ENCODE measurements around the gene CACNA2D4.
"Not testable (repeated sequence)": the region's sequence is repeated elsewhere in the genome, so short reads cannot be mapped to it uniquely, and the experiment has no call there.

- TF ChIP-seq, protein P1, sequence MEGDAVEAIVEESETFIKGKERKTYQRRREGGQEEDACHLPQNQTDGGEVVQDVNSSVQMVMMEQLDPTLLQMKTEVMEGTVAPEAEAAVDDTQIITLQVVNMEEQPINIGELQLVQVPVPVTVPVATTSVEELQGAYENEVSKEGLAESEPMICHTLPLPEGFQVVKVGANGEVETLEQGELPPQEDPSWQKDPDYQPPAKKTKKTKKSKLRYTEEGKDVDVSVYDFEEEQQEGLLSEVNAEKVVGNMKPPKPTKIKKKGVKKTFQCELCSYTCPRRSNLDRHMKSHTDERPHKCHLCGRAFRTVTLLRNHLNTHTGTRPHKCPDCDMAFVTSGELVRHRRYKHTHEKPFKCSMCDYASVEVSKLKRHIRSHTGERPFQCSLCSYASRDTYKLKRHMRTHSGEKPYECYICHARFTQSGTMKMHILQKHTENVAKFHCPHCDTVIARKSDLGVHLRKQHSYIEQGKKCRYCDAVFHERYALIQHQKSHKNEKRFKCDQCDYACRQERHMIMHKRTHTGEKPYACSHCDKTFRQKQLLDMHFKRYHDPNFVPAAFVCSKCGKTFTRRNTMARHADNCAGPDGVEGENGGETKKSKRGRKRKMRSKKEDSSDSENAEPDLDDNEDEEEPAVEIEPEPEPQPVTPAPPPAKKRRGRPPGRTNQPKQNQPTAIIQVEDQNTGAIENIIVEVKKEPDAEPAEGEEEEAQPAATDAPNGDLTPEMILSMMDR (IDR thresholded peaks at IDR 0.05; ENCODE audit: low read length), result not testable (repeated sequence)
- not testable (repeated sequence) for TF ChIP-seq EZH2 (optimal IDR thresholded peaks at IDR 0.05; ENCODE audit: low read depth, low read length); EZH2phosphoT487 (IDR thresholded peaks at IDR 0.05; ENCODE audit: low read length)
Observed at GRCh38 chr12:1817928-1818327, 100.5 kb downstream of the CACNA2D4 start.
